GM23338 (cell line): Measurements from ENCODE around the gene KCNN3. TPM values are rescaled to one million over a fixed set of nuclear protein-coding genes. Genes with fewer than 3 reads are reported as not detected.
A peak's percentile ranks its signal among the peaks of the same experiment; 100 is the strongest.

ENCODE experiments used
- ATAC-seq: fragments of 200-7000 bp; cut with Tn5 transposase; 3 replicates; pipeline ENCODE4 v1.9.1; 2020
- DNase-seq: peaks from one replicate; pipeline ENCODE4 v3.0.0-alpha.2; 2015; ENCODE audit warnings: low spot score
- H2AFZ ChIP-seq: fragments of 200-600 bp; sonication (generic); 2 replicates; pipeline ENCODE4 v1.8.0; 2016; ENCODE audit warnings: antibody characterized with exemption, mild to moderate bottlenecking, moderate library complexity
- H3F3A ChIP-seq: fragments of 200-600 bp; sonication (generic); replicated peaks from 2 replicates; pipeline ENCODE4 v1.8.0; 2017; ENCODE audit warnings: antibody characterized with exemption, mixed run types, low read depth
- H3K27ac ChIP-seq: fragments of 200-600 bp; sonication (generic); 2 replicates; pipeline ENCODE4 v1.6.1; 2016; ENCODE audit warnings: low read depth
- H3K27me3 ChIP-seq: fragments of 200-600 bp; sonication (generic); 2 replicates; pipeline ENCODE4 v1.8.0; 2016; ENCODE audit warnings: mild to moderate bottlenecking, mixed run types, moderate library complexity; ENCODE audit not compliant: insufficient read depth
- H3K36me3 ChIP-seq: fragments of 200-600 bp; sonication (generic); 2 replicates; pipeline ENCODE4 v1.8.0; 2016; ENCODE audit warnings: mild to moderate bottlenecking; ENCODE audit not compliant: insufficient read depth
- H3K4me1 ChIP-seq: fragments of 200-600 bp; sonication (generic); 2 replicates; pipeline ENCODE4 v1.8.0; 2016; ENCODE audit warnings: mild to moderate bottlenecking, moderate library complexity; ENCODE audit not compliant: insufficient read depth
- H3K4me2 ChIP-seq: fragments of 200-600 bp; sonication (generic); 2 replicates; pipeline ENCODE4 v1.7.1; 2017; ENCODE audit warnings: mixed run types
- H3K4me3 ChIP-seq: fragments of 200-600 bp; sonication (generic); 2 replicates; pipeline ENCODE4 v1.6.1; 2016; ENCODE audit warnings: mixed run types
- H3K79me2 ChIP-seq: fragments of 200-600 bp; sonication (generic); replicated peaks from 2 replicates; pipeline ENCODE4 v1.8.0; 2017; ENCODE audit warnings: mild to moderate bottlenecking; ENCODE audit not compliant: insufficient read depth
- H3K9me2 ChIP-seq: fragments of 200-600 bp; sonication (generic); 2 replicates; pipeline ENCODE4 v1.8.0; 2017; ENCODE audit not compliant: insufficient read depth
- H4K20me1 ChIP-seq: fragments of 200-600 bp; sonication (generic); replicated peaks from 2 replicates; pipeline ENCODE4 v1.8.0; 2017; ENCODE audit warnings: mild to moderate bottlenecking; ENCODE audit not compliant: insufficient read depth
- H3K27ac Mint-ChIP-seq: 2 replicates; pipeline ENCODE4 v1.8.0; 2020; ENCODE audit warnings: inconsistent platforms, mild to moderate bottlenecking, moderate library complexity, mixed read lengths
- H3K27me3 Mint-ChIP-seq: 3 replicates; pipeline ENCODE4 v1.8.0; 2022; ENCODE audit warnings: low read depth, mild to moderate bottlenecking, moderate library complexity, mixed read lengths, inconsistent platforms; ENCODE audit not compliant: insufficient read depth, poor library complexity
- H3K36me3 Mint-ChIP-seq: 3 replicates; pipeline ENCODE4 v1.8.0; 2021; ENCODE audit warnings: low read depth, mild to moderate bottlenecking, inconsistent platforms, moderate library complexity, mixed read lengths
- H3K4me1 Mint-ChIP-seq: 3 replicates; pipeline ENCODE4 v1.8.0; 2020; ENCODE audit warnings: mild to moderate bottlenecking, inconsistent platforms, mixed read lengths
- H3K4me3 Mint-ChIP-seq: 3 replicates; pipeline ENCODE4 v1.8.0; 2021; ENCODE audit warnings: moderate library complexity, mild to moderate bottlenecking, inconsistent platforms, mixed read lengths
- H3K9me3 Mint-ChIP-seq: 3 replicates; pipeline ENCODE4 v1.8.0; 2020; ENCODE audit warnings: moderate library complexity, mild to moderate bottlenecking, inconsistent platforms, mixed read lengths
- CTCF ChIP-seq, 2 experiments: fragments of 200-600 bp in 1 of 2; sonication (generic) in 1 of 2; conservative IDR thresholded peaks; 2 replicates each; pipeline versions ENCODE4 v1.5.1 to v1.6.1; 2016 to 2017; ENCODE audit warnings: antibody characterized with exemption in 2 of 2, low read depth in 2 of 2, mild to moderate bottlenecking in 2 of 2, moderate library complexity in 1 of 2
- EZH2 ChIP-seq: fragments of 200-600 bp; sonication (generic); IDR thresholded peaks from one replicate; pipeline ENCODE4 v1.8.0; 2017; ENCODE audit warnings: antibody characterized with exemption, mild to moderate bottlenecking, low read depth; ENCODE audit not compliant: unreplicated experiment
- JUNB ChIP-seq: IDR thresholded peaks from one replicate; pipeline ENCODE4 v1.6.1; 2016; ENCODE audit warnings: antibody characterized with exemption; ENCODE audit not compliant: unreplicated experiment
- POLR2AphosphoS5 ChIP-seq: IDR thresholded peaks from 2 replicates; pipeline ENCODE4 v1.6.1; 2016; ENCODE audit warnings: antibody characterized with exemption, low read depth
- ZNF114 ChIP-seq: fragments of 250-450 bp; sonication (Bioruptor Pico); IDR thresholded peaks from 2 replicates; pipeline ENCODE4 v1.5.0; 2020; ENCODE audit warnings: mild to moderate bottlenecking, moderate library complexity
- ZNF331 ChIP-seq: fragments of 250-450 bp; sonication (Bioruptor Pico); IDR thresholded peaks from 2 replicates; pipeline ENCODE4 v1.5.0; 2020; ENCODE audit warnings: low read depth, mild to moderate bottlenecking, moderate library complexity
- ZNF462 ChIP-seq: fragments of 250-450 bp; sonication (Bioruptor Pico); IDR thresholded peaks from 2 replicates; pipeline ENCODE4 v1.5.0; 2020; ENCODE audit warnings: mild to moderate bottlenecking, moderate library complexity
- polyA plus RNA-seq: library from polyadenylated mRNA; unstranded; fragments of >200 nt; fragmentation: Nextera tagmentation; extraction: Ambion mirVana; gene quantifications from 2 replicates; pipeline ENCODE4 v1.2.1, GENCODE V29; 2016
- total RNA-seq: library from RNA; depleted of rRNA; stranded (reverse); fragments of >200 nt; shearing (Covaris generic); gene quantifications from 2 replicates; pipeline ENCODE4 v1.2.3, GENCODE V29; 2014
- TF ChIP-seq, protein P1 (sequence below): IDR thresholded peaks from one replicate; pipeline ENCODE4 v1.6.1; 2018; ENCODE audit warnings: antibody characterized with exemption; ENCODE audit not compliant: unreplicated experiment

The KCNN3 gene
- total and polyA plus RNA-seq, 2 experiments from 2014 or later = 1.9 to 3.0 TPM

DNA sequence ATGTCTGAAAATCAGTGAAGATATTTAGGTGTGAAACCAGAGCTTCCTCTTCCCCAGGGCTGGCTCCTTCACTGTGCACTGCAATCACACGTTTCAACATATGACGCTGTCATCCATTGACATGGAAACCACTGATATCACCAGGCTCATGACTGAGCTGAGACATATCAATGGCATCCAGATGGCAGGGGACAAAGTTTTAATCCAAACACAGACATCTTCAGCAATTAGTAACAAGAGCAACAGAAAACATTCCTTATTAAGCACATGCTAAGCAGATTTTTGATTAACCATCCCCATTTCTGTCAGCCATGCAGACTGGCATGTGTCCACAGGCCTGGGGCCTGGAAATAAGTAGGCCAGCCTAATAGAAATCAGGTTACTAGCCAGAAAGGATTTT lies 154.1 kb downstream of the KCNN3 start (continued):
- TF ChIP-seq, protein P1, sequence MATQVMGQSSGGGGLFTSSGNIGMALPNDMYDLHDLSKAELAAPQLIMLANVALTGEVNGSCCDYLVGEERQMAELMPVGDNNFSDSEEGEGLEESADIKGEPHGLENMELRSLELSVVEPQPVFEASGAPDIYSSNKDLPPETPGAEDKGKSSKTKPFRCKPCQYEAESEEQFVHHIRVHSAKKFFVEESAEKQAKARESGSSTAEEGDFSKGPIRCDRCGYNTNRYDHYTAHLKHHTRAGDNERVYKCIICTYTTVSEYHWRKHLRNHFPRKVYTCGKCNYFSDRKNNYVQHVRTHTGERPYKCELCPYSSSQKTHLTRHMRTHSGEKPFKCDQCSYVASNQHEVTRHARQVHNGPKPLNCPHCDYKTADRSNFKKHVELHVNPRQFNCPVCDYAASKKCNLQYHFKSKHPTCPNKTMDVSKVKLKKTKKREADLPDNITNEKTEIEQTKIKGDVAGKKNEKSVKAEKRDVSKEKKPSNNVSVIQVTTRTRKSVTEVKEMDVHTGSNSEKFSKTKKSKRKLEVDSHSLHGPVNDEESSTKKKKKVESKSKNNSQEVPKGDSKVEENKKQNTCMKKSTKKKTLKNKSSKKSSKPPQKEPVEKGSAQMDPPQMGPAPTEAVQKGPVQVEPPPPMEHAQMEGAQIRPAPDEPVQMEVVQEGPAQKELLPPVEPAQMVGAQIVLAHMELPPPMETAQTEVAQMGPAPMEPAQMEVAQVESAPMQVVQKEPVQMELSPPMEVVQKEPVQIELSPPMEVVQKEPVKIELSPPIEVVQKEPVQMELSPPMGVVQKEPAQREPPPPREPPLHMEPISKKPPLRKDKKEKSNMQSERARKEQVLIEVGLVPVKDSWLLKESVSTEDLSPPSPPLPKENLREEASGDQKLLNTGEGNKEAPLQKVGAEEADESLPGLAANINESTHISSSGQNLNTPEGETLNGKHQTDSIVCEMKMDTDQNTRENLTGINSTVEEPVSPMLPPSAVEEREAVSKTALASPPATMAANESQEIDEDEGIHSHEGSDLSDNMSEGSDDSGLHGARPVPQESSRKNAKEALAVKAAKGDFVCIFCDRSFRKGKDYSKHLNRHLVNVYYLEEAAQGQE = no peak
- no peak for TF ChIP-seq JUNB
- no peak for TF ChIP-seq POLR2AphosphoS5
- no peak for TF ChIP-seq EZH2
- no peak for TF ChIP-seq ZNF114 (CRISPR knock-in tag)
- TF ChIP-seq CTCF (conservative IDR thresholded peaks at IDR 0.05; ENCODE audit: low read depth in 2 of 2) = no peak

GRCh38 chr1:154715385-154715784 lies 154.7 kb downstream of the KCNN3 start:
- H3K4me3 ChIP-seq = no peak overlapping the region
- peaks cover 2% of the 10 kb centered on the region; the same call in 1 of the 2 replicates for H3K4me1 ChIP-seq
- no peaks in the 10 kb centered on the region for H3K36me3 Mint-ChIP-seq
- no peak overlapping the region for H3K27ac ChIP-seq
- no peak overlapping the region for H3K4me2 ChIP-seq
- ATAC-seq = no peak
- H2AFZ ChIP-seq = no peak overlapping the region
- H3K79me2 ChIP-seq = no peaks in the 10 kb centered on the region
- H3K4me1 Mint-ChIP-seq = no peaks in the 10 kb centered on the region; the same call in none of the 3 replicates
- H3K27me3 Mint-ChIP-seq = no peaks in the 10 kb centered on the region
- no peaks in the 10 kb centered on the region for H4K20me1 ChIP-seq
- DNase-seq = no peak
- no peak overlapping the region for H3K27ac Mint-ChIP-seq
- TF ChIP-seq JUNB = no peak
- TF ChIP-seq POLR2AphosphoS5 = no peak
- no peaks in the 10 kb centered on the region for H3K36me3 ChIP-seq
- H3K9me2 ChIP-seq = no peaks in the 10 kb centered on the region
- no peaks in the 10 kb centered on the region for H3K27me3 ChIP-seq
- H3K9me3 Mint-ChIP-seq = no peaks in the 10 kb centered on the region
- no peak overlapping the region for H3K4me3 Mint-ChIP-seq
- no peaks in the 10 kb centered on the region for H3F3A ChIP-seq

GRCh38 chr1:154714638-154715037 lies 155.4 kb downstream of the KCNN3 start:
- Histone ChIP-seq H3K79me2 (no peaks in the 10 kb centered on the region), H3K4me2 (no peak overlapping the region), H3K4me1 (no peaks in the 10 kb centered on the region), H2AFZ (no peak overlapping the region), H3K36me3 (no peaks in the 10 kb centered on the region), H3K27me3 (no peaks in the 10 kb centered on the region), H3F3A (no peaks in the 10 kb centered on the region), H3K4me3 (no peak overlapping the region), H3K27ac (no peak overlapping the region), H3K9me2 (no peaks in the 10 kb centered on the region), H4K20me1 (no peaks in the 10 kb centered on the region)
- peaks cover 5% of the 10 kb centered on the region; the same call in 2 of the 3 replicates for H3K4me1 Mint-ChIP-seq
- H3K27ac Mint-ChIP-seq = no peak overlapping the region
- no peak overlapping the region for H3K4me3 Mint-ChIP-seq
- no peaks in the 10 kb centered on the region for H3K9me3 Mint-ChIP-seq
- no peaks in the 10 kb centered on the region for H3K36me3 Mint-ChIP-seq
- H3K27me3 Mint-ChIP-seq = no peaks in the 10 kb centered on the region
- peak; percentile 32 for DNase-seq
- peak; percentile 44; the same call in 2 of the 3 replicates for ATAC-seq
- TF ChIP-seq ZNF462 (CRISPR knock-in tag) (no peak), ZNF114 (CRISPR knock-in tag) (no peak), ZNF331 (CRISPR knock-in tag) (no peak)
